HG03558 (cell line): Measurements from ENCODE around the gene TLE4.
"Not testable (repeated sequence)": the region's sequence is repeated elsewhere in the genome, so short reads cannot be mapped to it uniquely, and the experiment has no call there.

Source experiments
- ATAC-seq: cut with Tn5 transposase; IDR thresholded peaks from one replicate; pipeline ENCODE4 v1.9.1; 2021; ENCODE audit warnings: moderate number of reproducible peaks; ENCODE audit not compliant: unreplicated experiment; ENCODE audit errors: extremely low read depth

The TLE4 gene

DNA sequence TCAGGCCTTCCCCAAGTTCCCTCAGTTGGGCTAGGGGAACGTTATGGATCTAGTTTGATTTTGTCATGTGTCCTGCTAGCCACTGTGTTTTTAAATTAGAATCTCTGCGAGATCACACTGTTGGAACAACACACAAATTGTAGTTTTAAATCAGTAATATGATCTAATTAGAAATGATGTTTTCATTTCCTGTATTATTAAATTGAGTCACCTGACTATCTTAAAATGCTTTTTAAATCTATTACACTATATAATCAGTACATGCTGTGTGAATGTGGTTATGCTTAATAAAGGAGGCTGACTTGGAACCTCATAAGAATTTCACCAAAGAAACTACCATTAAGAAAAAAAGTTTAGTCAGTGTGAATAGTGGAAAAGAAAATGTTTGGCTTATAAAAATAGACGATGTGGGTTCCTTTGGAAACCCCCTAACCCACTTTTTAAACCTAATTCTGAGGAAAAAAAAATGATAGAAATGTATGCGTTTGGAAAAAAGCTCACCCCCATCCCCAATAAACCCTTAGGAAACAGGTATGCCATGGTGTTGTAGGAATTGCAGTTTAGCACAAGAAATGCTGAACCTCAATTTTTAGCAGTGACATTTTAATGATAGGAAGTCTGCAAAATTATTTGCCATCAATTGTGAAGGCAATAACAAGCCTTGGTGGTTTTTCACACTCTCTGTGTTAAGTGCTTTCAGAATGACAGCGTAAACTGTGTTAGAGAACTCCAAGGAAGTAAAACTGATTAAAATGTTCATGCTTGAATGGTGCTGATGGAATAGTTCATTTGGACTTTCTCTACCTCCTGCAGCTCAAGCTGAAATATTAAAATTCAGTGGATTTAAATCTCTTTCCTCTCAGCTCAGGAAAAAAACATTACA lies 59.0 kb downstream of the TLE4 start:
- ATAC-seq: peak; percentile 71

DNA sequence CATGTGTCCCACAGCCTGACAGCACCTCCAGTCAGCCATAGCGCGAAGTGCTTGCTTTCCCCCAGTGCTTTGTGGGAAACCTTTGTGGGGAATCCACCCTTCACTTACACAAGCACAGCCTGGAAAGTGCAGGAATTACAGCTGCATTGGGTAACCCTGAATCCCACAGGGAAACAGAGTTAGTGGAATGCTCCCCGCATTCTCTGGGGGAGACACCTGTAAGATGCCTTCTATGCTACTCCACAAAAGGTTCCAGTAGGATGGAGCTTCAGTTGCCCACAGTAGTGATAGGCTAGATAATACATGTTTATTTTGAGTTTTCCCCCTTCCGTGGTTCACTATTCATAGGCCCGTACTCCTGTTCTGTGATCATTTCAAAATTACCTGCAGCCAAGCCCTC lies 60.3 kb downstream of the TLE4 start:
- ATAC-seq: no peak

DNA sequence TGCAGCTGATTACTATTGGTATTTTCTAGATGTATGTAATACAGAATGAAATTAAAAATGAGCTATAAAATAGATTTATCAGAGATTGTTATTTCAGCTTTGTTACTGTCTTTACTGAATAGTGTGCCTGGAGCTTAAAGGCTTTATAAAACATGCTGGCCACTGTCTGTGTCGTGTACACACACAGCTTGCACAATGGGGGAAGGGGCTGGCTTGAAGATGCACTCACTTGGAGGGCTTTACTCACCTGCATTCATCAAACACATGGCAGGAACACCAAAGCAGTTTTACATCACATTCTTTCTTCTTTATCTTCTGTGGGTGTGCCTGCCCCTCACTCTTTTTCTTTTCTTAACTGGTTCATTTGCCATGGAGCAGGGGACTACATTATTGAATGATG lies 60.9 kb downstream of the TLE4 start:
- ATAC-seq: no peak

DNA sequence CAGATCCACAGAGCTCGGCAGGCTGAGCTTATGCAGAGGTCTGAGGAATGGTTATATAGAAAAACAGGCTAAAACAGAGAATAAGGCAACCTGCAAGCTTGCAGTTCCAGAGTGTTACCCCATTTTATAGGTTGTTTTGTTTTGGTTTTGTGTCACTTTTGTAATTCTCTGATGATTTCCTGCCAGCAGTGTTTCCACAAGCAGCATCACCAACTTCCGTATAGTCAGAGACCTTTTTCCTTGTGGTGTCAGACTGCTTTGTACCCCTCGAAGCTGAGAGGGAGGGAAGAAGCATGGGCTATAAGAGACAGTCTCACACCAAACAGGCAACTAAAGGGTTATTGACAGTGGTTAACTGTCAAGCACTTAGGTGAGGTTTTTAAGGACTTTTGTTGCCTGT lies 61.8 kb downstream of the TLE4 start:
- no peak for ATAC-seq

DNA sequence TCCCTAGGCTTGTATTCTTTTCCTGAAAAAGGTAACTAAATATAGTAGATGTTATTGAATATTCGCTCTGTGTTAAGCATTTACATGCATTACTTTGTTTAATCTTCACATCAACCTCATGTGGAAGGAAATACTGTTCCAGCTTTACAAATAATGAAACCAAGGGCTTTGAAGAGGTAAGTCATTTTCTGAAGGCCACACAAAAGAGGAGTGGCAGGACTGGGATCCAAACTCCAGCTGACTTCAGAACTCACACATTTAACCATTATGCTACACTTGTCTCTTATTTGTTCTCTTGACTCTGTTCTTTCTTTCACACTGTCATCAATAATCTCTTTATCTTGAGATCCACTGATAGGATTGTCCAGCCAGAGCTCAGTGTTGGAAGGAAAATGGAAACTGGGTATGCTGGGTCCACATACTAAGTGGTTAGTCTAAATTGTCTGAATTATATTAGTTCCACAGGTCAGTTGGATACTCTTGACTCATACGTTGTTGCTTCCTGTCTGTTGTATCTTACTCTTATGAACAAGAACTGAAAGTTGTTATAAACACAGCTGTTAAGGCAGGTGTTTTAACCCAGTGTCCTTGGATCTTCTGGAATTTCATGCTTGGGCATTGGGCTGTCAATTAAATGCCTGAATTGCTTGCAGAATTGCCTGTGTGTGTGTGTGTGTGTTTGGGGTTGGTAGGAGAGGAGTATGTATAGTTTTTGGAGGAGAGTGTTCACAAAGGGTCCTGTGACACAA lies 65.6 kb downstream of the TLE4 start:
- no peak for ATAC-seq

GRCh38 chr9:79638806-79639205 lies 67.0 kb downstream of the TLE4 start:
- no peak for ATAC-seq

DNA sequence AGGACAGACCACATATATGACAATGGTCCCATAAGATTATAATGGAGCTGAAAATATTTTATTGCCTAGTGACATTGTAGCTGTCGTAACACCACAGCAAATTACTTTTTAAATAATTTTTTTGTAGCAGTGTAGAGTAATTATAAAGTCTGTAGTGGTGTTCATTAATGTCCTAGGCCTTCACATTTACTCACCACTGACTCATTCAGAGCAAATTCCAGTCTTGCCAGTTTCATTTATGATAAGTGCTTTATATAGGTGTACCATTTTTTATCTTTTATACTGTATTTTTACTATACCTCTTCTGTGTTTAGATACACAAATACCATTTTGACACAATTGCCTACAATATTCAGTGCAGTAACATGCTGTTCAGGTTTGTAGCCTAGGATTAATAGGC lies 67.6 kb downstream of the TLE4 start:
- no peak for ATAC-seq

DNA sequence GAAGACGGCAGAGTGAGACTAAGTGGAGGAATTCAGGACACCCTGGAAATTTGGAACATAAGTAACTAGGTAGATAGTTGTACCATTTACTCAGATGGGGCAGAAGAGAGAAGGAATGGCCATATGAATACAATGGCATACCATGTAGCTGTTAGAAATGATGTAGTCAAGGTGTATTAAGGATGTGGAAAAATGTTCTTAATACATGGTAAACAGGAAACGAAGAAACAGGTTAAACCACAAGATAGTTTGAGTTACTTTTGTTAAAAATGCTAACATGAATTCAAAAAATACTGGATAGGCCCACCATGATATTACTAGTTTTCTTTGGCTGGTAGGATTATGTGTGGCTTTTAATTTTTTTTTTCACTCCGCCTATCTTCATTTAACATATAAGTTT lies 68.3 kb downstream of the TLE4 start:
- not testable (repeated sequence) for ATAC-seq

- no peak for ATAC-seq
These were observed 69.3 kb downstream of the TLE4 start for GRCh38 chr9:79641070-79641469.

GRCh38 chr9:79642671-79643070 lies 70.9 kb downstream of the TLE4 start:
- no peak for ATAC-seq

DNA sequence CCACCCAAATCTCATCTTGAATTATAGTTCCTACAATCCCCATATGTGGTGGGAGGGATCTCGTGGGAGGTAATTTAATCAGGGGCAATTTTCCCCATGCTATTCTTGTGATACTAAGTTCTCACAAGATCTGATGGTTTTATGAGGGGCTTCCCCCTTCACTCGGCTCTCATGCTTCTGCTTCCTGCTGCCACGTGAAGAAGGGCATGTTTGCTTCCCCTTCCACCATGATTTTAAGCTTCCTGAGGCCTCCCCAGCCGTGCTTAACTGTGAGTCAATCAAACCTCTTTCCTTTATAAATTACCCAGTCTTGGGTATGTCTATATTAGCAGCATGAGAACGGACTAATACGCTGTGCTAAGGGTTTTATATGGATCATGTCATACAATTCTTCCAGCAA lies 72.3 kb downstream of the TLE4 start:
- ATAC-seq: no peak

- no peak for ATAC-seq
These were observed 72.8 kb downstream of the TLE4 start for GRCh38 chr9:79644601-79645000.

DNA sequence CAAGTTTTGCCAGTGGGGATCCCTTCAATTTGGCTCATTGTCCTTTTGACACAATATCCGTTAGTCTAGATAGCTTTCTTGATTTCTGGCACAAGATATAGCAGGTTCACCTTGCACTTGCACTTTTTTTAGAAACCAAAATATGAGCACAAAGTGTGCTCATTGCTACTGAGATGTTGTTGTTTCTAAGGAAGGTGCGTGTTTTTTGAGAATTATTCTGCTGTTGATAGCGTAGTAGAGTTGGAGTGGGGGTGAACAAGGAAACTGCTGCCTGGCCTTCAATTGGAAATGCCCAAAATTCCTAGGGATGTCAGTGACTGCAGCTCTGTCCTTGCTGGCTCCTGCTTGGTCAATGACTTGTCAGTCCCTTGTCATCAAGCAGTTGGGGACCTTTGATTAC lies 73.3 kb downstream of the TLE4 start:
- no peak for ATAC-seq

DNA sequence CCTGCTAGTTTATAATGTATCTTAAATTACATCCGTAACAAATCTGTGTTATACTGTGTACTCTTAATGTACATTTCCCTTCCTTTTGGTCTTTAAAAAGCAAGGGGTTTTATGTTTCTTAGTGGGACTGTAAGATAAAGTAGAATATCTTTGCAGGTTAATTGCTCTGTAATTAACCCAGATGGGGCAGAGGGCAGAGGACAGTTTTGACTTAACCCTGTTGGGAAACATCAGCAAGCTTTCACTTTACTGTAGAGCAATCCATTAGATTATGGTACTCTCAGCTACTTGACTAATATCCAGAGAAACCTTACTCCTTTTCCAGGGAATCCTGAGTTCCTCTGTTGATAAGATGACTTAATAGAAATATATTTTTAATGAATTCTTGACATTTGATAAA lies 74.3 kb downstream of the TLE4 start:
- ATAC-seq: no peak

DNA sequence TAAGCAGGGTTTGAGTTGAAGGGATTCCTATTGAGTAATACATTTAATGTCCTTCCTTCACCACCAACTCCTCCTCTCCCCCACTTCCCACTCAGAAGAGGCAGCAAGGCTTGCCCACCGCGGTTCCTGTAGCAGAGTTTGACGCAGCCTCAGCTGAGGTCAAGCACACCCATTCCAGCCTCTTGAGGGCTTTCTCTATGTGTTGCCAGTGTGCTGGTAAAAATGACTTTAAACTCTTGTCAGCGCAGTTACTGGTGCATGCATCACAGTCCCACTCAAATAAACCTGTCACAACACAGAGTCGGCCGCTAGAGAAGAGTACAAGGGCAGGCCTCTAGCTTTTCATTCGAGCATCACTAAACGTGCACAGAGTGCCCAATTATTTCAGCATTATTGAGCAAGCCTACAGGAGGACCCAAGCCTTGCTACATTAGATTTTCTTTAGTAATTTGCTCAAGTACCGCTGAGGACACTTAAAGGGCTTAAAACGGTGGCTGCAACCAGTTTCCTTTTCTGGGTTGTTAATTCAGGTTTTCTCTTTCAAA lies 79.6 kb downstream of the TLE4 start:
- ATAC-seq: no peak

GRCh38 chr9:79652598-79652997 lies 80.8 kb downstream of the TLE4 start:
- ATAC-seq: no peak

DNA sequence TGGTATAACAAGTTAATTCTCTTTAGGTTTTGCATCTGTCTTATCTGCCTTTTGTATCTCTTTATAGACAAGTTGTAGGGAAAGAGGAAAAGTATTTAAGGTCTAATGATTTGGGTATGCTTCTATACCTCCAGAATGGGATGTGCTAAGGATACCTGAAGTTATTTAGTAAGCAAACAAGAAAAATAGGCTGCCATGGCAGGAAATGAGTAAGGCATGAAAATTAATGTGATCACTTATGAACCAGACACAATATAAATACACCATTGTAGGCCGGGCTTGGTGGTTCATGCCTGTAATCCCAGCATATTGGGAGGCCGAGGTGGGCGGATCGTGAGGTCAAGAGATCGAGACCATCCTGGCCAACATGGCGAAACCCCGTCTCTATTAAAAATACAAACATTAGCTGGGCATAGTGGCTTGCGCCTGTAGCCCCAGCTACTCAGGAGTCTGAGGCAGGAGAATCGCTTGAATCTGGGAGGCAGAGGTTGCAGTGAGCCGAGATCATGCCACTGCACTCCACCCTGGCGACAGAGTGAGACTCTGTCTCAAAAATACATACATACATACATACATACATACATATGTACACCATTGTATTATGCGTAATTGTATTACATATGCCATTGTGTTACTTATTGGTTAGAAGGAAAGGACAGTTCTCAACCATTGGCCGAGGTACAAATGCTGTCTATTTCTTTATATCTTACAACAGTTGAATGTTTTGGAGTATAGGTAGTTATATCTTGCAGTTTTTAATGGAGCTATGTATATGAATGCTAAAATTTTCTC lies 83.0 kb downstream of the TLE4 start:
- not testable (repeated sequence) for ATAC-seq

GRCh38 chr9:79655551-79655950 lies 83.8 kb downstream of the TLE4 start:
- no peak for ATAC-seq

GRCh38 chr9:79656169-79656568 lies 84.4 kb downstream of the TLE4 start:
- ATAC-seq: no peak

DNA sequence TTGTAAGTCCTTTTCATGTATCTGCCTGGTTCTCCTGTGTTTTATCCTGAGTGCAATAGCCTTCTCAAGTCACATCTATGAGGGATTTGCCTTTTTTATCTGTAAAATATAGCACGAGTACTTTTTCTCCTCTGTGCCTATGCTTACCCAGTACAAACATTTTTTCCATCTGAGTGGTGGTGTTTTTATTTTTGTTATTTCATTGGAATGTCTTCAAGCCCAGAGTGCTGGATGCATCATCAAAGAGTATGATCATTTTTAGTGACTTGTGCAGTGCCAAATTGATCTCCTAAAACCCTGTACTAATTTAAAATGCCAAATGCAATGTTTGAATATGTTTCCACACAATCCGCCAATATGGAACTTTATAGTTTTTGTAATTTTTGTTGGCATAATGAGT lies 86.1 kb downstream of the TLE4 start:
- ATAC-seq: no peak

GRCh38 chr9:79658926-79659325 lies 87.2 kb downstream of the TLE4 start:
- no peak for ATAC-seq
